Esophagus (tissue), 2 donors: Measurements from ENCODE around the gene CAPN10. TPM values are rescaled to one million over a fixed set of nuclear protein-coding genes. Genes with fewer than 3 reads are reported as not detected.

ENCODE experiments used
- H3K27ac ChIP-seq, 2 donors: one replicate each; pipeline ENCODE4 v1.5.1; 2013; ENCODE audit warnings: low read depth in 2 of 2, mild to moderate bottlenecking in 2 of 2, inconsistent platforms in 1 of 2, low read length in 1 of 2, moderate library complexity in 1 of 2
- H3K27me3 ChIP-seq, 2 donors: one replicate each; pipeline ENCODE4 v1.6.1; 2013; ENCODE audit warnings: low read length in 2 of 2, control low read depth in 1 of 2, mild to moderate bottlenecking in 1 of 2; ENCODE audit not compliant: insufficient read depth in 2 of 2, control insufficient read depth in 1 of 2
- H3K36me3 ChIP-seq, 2 donors: one replicate each; pipeline ENCODE4 v1.6.1; 2013; ENCODE audit warnings: low read length in 1 of 2; ENCODE audit not compliant: control insufficient read depth in 2 of 2, insufficient read depth in 2 of 2
- H3K4me1 ChIP-seq, 2 donors: one replicate each; pipeline ENCODE4 v1.6.1; 2013; ENCODE audit warnings: low read length in 1 of 2; ENCODE audit not compliant: control insufficient read depth in 2 of 2, insufficient read depth in 2 of 2
- H3K4me3 ChIP-seq, 2 donors: one replicate each; pipeline ENCODE4 v1.5.1; 2013; ENCODE audit warnings: low read length in 2 of 2, mild to moderate bottlenecking in 2 of 2, low read depth in 1 of 2, moderate library complexity in 1 of 2
- H3K9me3 ChIP-seq, 2 donors: one replicate each; pipeline ENCODE4 v1.6.1; 2013; ENCODE audit warnings: mild to moderate bottlenecking in 2 of 2, low read depth in 1 of 2, low read length in 1 of 2, moderate library complexity in 1 of 2; ENCODE audit not compliant: control insufficient read depth in 2 of 2, insufficient read depth in 1 of 2
- WGBS, 2 donors: extraction: QIAGEN DNeasy Blood & Tissue Kit; methylation state at CpG; one replicate each; pipeline ENCODE4 v1.1.7; 2013; 5-methylcytosine and 5-hydroxymethylcytosine counted together
- polyA plus RNA-seq, 2 donors: library from polyadenylated mRNA; stranded (reverse); fragments of 200-250 nt; gene quantifications; one replicate each; pipeline ENCODE4 v1.2.3, GENCODE V29; 2013
- donor health status: healthy with polysubstance abuse.
- donor health status: Bipolar disorder and iron deficiency.

The CAPN10 gene
- polyA plus RNA-seq, 2 donors = 17.5 to 28.4 TPM

DNA sequence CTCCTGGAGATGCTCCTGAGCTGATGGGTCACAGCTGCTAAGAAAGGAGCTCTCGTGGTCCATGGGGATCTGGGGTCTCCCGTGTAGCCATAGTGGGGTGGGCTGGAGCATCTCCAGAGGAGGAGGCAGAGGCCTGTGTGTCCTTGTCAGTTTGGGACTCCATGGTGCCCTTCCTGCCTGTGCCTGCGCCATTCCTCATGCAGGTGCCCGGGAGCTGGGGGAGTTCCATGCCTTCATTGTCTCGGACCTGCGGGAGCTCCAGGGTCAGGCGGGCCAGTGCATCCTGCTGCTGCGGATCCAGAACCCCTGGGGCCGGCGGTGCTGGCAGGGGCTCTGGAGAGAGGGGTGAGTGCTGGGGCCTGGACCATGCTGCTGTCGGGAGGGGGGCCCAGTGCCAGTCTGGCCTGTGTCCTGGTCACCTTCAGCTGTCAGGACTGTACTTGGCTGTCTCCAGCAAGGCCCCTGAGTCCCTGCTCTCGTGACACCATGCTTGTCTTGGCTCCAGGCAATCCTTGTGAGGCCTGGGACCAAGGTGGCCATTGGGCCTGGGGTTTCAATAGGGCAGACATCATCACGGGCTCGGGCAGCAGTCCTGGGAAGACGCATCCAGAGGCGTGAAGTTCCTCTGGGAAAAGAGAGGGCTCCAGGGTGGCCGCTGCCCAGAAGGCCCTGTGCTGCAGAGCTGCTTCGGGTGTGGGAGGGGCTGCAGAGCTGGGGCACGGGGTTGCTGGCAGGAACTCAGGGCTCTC lies 7.3 kb downstream of the CAPN10 start:
- Histone ChIP-seq H3K4me3 (no peak overlapping the region), H3K4me1 (peaks cover 0 to 9% of the 10 kb centered on the region in 2 donors), H3K36me3 (peaks cover 4 to 49% of the 10 kb centered on the region in 2 donors), H3K9me3 (no peaks in the 10 kb centered on the region), H3K27ac (no peak overlapping the region), H3K27me3 (no peaks in the 10 kb centered on the region)
- WGBS, 2 donors = 88 to 90% methylated on average over 19 of the region's 19 CpGs

DNA sequence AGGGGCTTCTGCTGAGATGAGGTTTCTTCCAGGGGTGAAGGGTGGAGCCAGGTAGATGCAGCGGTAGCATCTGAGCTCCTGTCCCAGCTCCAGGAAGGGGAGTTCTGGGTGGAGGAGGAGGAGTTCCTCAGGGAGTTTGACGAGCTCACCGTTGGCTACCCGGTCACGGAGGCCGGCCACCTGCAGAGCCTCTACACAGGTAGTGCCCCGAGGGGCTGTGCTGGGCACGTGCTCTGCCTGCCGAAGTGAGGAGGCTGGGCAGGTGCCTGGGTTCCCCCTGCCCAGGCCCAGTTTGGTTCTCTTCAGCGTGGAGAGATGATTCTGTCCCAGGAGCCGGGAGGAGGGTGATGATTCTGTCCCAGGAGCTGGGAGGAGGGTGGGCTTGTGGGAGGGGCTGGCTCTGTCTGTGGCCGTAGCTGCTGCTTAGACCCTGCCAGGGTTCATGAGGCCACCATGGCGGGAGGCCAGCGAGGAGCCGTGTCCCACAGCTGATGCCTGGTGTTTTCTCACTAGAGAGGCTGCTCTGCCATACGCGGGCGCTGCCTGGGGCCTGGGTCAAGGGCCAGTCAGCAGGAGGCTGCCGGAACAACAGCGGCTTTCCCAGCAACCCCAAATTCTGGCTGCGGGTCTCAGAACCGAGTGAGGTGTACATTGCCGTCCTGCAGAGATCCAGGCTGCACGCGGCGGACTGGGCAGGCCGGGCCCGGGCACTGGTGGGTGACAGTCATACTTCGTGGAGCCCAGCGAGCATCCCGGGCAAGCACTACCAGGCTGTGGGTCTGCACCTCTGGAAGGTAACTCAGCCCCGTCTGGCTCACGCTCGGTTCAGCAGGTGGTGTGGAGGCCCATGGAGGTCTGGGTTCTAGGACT lies 8.2 kb downstream of the CAPN10 start:
- Histone ChIP-seq H3K27ac (no peak overlapping the region), H3K9me3 (no peaks in the 10 kb centered on the region), H3K4me3 (no peak overlapping the region), H3K27me3 (no peaks in the 10 kb centered on the region), H3K36me3 (peaks cover 4 to 55% of the 10 kb centered on the region in 2 donors), H3K4me1 (peaks cover 0 to 9% of the 10 kb centered on the region in 2 donors)
- 77 to 88% methylated on average over 33 to 34 of the region's 34 CpGs for WGBS, 2 donors

DNA sequence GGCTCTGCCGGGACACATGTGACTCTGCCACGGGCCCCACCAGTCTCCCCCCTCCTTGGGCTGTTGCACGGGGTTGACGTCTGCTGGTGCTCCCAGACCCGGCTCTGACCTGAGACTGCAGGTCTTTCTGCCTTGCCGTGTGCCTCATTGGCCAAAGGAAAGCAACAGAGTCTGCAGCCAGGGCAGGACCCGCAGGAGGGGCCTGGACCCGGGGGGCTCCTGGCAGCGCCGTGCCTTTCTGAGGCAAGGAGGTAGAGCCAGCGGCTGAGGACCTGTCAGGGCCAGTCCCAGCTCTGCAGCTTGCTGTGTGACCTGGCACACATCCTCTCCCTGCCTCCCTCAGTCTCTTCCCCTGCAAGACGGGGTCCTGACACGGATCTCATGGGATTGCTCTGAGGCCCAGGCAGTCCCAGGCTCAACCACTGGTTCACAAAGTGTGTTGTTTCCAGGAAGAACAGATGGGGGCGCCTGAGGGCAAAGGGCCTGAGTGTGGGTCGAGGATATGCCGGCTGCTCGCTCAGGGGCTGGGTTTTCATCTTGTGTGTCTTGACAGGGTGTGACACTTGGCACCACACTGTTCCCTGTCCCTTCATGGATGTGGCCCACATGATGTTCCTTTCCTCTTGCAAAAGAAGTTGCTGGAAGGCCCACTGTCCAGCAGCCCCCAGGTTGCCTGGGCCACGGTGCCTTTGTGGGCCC lies 9.0 kb downstream of the CAPN10 start:
- 55 to 66% methylated on average over 18 of the region's 18 CpGs for WGBS, 2 donors
- Histone ChIP-seq H3K4me3 (no peak overlapping the region), H3K27ac (no peak overlapping the region), H3K27me3 (no peaks in the 10 kb centered on the region), H3K36me3 (peaks cover 4 to 50% of the 10 kb centered on the region in 2 donors), H3K9me3 (no peaks in the 10 kb centered on the region), H3K4me1 (peaks cover 0 to 9% of the 10 kb centered on the region in 2 donors)

DNA sequence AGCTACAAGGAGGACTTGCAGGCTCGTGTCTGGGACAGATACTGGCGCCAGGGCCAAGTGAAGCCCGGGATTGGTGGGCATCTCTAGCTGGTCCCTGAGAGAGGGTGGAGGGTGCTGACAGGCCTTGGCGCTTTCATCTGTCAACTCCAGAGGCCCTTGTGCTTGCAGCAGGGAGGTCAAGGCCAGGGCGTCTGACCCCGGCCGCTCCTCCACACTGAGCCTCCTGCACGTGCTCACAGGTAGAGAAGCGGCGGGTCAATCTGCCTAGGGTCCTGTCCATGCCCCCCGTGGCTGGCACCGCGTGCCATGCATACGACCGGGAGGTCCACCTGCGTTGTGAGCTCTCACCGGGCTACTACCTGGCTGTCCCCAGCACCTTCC lies 9.5 kb downstream of the CAPN10 start:
- 78 to 83% methylated on average over 17 of the region's 17 CpGs for WGBS, 2 donors
- H3K36me3 ChIP-seq = peaks cover 4 to 45% of the 10 kb centered on the region in 2 donors
- no peak overlapping the region for H3K4me3 ChIP-seq
- H3K27me3 ChIP-seq = no peaks in the 10 kb centered on the region
- H3K9me3 ChIP-seq = no peaks in the 10 kb centered on the region
- peaks cover 0 to 9% of the 10 kb centered on the region in 2 donors for H3K4me1 ChIP-seq
- H3K27ac ChIP-seq = no peak overlapping the region

- Histone ChIP-seq H3K36me3 (peaks cover 4 to 44% of the 10 kb centered on the region in 2 donors), H3K27me3 (no peaks in the 10 kb centered on the region), H3K27ac (no peak overlapping the region), H3K9me3 (no peaks in the 10 kb centered on the region), H3K4me1 (peaks cover 0 to 12% of the 10 kb centered on the region in 2 donors), H3K4me3 (no peak overlapping the region)
- 60 to 71% methylated on average over 22 to 23 of the region's 23 CpGs for WGBS, 2 donors
Observed at GRCh38 chr2:240596491-240596931, 10.0 kb downstream of the CAPN10 start.

DNA sequence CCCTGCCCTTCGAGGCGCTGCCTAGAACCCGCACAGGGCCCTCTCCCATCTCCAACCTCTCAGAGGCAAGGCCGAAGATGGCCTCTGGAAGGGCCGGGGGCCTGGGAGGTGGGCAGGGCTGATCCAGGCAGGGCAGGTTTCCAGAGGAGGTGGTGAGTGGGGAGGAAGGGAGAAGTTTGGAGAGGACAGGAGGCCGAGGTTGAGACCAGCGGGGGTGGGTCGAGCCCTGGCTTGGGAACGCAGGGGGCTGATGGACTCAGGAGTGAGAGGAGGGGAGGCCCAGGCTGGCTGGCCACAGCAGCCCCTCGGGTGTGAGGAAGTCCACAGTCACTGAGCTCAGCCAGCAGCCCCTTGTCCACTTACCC lies 10.5 kb downstream of the CAPN10 start:
- Histone ChIP-seq H3K27ac (no peak overlapping the region), H3K4me1 (peaks cover 0 to 10% of the 10 kb centered on the region in 2 donors), H3K4me3 (no peak overlapping the region), H3K9me3 (no peaks in the 10 kb centered on the region), H3K36me3 (peaks cover 3 to 38% of the 10 kb centered on the region in 2 donors), H3K27me3 (no peaks in the 10 kb centered on the region)
- 90 to 93% methylated on average over 10 of the region's 10 CpGs for WGBS, 2 donors

DNA sequence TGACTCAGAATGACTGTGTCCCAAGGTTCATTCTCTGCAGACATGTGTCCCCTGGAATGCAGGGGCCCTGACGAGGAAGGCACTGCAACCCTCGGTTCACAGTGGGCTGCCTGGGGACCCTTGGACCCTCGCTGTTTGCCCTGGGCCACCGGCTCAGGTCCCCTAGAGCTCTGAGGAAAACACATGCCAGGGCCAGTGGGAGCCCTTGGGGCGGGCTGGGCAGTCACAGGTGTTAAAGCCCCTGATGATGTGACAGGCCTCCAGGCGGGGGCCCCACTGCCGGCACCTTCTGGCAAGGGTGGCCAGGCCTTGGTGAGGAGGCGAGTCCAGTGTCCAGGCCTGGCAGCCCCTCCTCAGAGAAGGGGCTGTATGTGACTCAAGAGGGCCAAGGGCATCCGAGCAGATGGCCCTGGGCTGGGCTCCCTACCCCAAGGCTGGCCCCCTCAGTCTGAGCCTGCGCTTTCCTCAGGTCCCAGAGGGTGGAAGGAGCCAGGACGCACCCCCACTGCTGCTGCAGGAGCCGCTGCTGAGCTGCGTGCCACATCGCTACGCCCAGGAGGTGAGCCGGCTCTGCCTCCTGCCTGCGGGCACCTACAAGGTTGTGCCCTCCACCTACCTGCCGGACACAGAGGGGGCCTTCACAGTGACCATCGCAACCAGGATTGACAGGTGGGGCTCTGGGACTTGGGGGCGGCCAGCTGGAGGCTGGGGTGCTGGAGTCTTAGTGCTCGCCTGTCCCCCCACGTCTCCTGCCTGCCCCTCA lies 11.1 kb downstream of the CAPN10 start:
- H3K4me1 ChIP-seq = peaks cover 0 to 10% of the 10 kb centered on the region in 2 donors
- no peaks in the 10 kb centered on the region for H3K27me3 ChIP-seq
- peaks cover 0 to 40% of the 10 kb centered on the region in 2 donors for H3K36me3 ChIP-seq
- WGBS, 2 donors = 90 to 91% methylated on average over 21 to 22 of the region's 22 CpGs
- H3K9me3 ChIP-seq = no peaks in the 10 kb centered on the region
- H3K27ac ChIP-seq = no peak overlapping the region
- no peak overlapping the region for H3K4me3 ChIP-seq

DNA sequence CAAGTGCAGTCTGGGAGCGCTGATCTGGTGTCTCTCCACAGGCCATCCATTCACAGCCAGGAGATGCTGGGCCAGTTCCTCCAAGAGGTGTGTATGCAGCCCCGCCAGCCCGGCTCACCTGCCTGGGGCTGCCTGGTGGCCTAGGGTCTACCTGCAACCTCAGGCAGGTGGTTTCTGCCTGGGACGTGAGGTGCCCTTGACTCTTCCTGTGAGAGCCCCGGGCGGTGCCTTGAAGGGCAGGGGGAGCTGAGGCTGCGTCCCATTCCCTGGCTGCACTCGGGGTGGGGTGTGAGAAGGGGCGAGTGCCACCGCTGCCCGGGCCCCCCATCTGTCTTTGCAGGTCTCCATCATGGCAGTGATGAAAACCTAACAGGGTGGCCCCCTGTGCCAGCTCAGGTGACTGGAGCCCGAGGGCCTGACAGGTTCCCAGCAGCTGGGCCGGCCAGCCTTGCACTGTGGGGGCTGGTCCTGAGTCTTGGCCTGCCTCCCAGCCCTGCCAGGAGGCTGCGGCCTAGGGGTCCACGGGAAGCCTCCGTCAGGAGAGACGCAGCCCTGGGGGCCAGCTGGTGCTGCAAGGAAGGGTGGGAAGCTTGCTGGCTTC lies 11.9 kb downstream of the CAPN10 start:
- H3K27me3 ChIP-seq = no peaks in the 10 kb centered on the region
- 91 to 93% methylated on average over 17 of the region's 17 CpGs for WGBS, 2 donors
- H3K4me1 ChIP-seq = peaks cover 0 to 10% of the 10 kb centered on the region in 2 donors
- no peaks in the 10 kb centered on the region for H3K9me3 ChIP-seq
- H3K4me3 ChIP-seq = no peak overlapping the region
- no peak overlapping the region for H3K27ac ChIP-seq
- H3K36me3 ChIP-seq = peaks cover 0 to 43% of the 10 kb centered on the region in 2 donors
